HG03354 (cell line): Measurements from ENCODE around the gene SOX11.

Source experiments
- ATAC-seq: cut with Tn5 transposase; IDR thresholded peaks from one replicate; pipeline ENCODE4 v1.9.1; 2021; ENCODE audit warnings: mild to moderate bottlenecking; ENCODE audit not compliant: unreplicated experiment, poor library complexity, severe bottlenecking

The SOX11 gene

DNA sequence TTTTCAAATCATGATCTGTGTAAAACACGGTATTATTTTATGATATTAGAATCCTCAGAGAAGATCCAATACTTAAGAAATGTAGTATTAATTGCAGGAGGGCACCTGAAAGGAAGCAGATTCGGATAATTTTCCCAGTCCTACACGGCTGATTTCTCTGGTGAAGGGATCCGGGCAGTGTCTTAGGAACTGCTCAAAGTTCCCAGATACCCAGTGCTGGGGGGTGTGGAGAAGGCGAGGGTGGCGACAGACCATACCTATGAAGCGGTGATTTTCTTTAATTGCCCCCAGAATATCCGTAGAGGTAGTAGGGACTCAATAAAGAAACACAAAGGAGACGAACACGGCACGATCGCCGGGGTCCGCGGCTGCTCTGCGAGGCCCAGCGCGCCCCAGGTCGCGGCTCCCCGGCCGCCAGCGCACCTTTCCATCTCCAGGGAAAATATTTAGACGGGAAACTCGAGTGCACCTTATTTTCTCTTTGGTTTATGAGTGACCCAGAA lies 1.4 kb upstream of the SOX11 start:
- ATAC-seq, result no peak

DNA sequence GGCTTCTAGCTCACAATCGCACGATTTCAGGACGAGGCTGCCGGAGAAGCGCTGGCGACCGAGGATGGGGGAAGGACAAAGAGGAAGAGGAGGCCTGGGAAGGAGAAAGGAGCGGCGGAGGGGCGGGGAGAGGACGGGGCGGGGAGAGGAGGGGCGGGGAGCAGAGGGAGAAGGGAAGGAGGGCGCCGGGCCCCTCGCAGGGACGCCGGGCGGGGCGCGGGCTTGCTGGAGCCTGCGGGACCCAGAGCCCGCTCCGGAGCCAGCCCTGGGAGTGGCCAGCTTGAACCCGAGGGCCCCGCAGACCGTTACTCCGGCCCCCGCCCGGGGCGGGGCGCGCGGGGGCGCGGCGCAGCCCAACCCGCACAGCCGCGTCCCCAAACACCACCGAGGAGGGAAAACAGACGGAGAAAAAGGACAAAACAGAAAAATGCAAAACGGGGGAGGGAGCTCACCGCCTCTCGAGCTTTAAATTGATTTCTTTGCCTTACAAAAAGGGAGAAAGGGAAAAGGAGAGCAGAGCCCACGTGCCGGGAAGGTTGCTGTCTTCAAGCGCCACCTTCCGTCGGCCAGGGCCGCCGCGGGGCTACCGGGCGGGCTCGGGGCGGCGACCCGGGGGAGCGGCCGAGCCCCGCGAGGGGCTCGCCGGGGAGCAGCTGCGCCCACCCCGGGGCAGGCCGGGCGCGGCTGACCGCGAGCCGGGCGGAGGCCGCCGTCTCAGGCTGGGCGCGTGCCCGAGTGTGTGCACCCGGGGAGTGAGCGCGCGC lies 781 bp upstream of the SOX11 start:
- ATAC-seq, result no peak

DNA sequence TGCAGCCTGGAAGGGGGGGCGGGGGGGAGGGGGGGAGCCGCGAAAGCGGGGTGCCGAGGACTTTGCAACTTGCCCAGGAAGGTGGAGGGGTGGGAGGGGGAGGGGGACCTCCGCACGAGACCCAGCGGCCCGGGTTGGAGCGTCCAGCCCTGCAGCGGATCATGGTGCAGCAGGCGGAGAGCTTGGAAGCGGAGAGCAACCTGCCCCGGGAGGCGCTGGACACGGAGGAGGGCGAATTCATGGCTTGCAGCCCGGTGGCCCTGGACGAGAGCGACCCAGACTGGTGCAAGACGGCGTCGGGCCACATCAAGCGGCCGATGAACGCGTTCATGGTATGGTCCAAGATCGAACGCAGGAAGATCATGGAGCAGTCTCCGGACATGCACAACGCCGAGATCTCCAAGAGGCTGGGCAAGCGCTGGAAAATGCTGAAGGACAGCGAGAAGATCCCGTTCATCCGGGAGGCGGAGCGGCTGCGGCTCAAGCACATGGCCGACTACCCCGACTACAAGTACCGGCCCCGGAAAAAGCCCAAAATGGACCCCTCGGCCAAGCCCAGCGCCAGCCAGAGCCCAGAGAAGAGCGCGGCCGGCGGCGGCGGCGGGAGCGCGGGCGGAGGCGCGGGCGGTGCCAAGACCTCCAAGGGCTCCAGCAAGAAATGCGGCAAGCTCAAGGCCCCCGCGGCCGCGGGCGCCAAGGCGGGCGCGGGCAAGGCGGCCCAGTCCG lies 540 bp downstream of the SOX11 start:
- ATAC-seq, result no peak

DNA sequence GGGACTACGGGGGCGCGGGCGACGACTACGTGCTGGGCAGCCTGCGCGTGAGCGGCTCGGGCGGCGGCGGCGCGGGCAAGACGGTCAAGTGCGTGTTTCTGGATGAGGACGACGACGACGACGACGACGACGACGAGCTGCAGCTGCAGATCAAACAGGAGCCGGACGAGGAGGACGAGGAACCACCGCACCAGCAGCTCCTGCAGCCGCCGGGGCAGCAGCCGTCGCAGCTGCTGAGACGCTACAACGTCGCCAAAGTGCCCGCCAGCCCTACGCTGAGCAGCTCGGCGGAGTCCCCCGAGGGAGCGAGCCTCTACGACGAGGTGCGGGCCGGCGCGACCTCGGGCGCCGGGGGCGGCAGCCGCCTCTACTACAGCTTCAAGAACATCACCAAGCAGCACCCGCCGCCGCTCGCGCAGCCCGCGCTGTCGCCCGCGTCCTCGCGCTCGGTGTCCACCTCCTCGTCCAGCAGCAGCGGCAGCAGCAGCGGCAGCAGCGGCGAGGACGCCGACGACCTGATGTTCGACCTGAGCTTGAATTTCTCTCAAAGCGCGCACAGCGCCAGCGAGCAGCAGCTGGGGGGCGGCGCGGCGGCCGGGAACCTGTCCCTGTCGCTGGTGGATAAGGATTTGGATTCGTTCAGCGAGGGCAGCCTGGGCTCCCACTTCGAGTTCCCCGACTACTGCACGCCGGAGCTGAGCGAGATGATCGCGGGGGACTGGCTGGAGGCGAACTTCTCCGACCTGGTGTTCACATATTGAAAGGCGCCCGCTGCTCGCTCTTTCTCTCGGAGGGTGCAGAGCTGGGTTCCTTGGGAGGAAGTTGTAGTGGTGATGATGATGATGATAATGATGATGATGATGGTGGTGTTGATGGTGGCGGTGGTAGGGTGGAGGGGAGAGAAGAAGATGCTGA lies 1.4 kb downstream of the SOX11 start:
- ATAC-seq, result no peak

DNA sequence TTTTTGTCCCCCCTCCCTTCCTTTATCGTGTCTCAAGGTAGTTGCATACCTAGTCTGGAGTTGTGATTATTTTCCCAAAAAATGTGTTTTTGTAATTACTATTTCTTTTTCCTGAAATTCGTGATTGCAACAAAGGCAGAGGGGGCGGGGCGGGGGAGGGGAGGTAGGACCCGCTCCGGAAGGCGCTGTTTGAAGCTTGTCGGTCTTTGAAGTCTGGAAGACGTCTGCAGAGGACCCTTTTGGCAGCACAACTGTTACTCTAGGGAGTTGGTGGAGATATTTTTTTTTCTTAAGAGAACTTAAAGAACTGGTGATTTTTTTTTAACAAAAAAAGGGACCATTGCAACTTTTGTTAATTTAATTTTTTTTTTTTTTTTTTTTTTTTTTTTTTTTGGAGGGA lies 2.1 kb downstream of the SOX11 start:
- ATAC-seq, result no peak

DNA sequence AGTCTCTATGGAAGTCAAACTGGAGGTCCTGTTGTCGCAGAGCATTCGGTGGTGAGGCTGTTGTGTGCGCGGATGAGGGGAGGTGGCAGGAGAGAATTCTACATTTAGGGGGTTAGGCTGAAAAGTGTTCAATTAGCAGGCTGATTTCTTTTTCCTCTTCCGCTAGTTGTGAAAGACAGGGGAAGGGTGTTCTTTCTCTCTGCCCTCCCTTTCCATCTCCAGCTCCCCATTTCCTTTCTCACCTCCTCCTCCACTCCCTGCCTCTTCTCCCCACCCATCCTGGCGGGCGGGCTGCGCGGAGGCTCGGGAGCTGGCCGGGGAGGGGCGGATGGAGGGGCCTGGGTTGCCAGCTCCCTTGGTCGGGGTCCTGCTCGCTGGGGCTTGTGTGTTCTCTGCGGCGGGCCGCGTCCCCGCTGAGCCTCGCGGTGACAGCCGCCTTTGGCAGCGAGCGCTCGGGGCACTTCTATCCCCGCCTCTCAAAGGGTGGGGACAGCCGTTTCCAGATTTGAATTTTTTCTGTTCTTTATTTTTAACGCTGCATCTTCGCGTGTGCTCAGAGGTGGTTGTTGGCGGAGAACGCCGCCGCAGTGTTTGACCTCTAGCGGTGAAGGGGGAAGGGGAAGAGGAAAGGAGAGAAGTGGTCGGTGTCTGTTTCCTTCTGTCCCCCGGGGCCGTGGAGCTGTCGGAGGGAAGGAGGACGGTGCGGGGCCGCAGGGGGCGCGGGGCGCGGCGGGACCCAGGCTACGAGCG lies 3.6 kb downstream of the SOX11 start:
- no peak for ATAC-seq

DNA sequence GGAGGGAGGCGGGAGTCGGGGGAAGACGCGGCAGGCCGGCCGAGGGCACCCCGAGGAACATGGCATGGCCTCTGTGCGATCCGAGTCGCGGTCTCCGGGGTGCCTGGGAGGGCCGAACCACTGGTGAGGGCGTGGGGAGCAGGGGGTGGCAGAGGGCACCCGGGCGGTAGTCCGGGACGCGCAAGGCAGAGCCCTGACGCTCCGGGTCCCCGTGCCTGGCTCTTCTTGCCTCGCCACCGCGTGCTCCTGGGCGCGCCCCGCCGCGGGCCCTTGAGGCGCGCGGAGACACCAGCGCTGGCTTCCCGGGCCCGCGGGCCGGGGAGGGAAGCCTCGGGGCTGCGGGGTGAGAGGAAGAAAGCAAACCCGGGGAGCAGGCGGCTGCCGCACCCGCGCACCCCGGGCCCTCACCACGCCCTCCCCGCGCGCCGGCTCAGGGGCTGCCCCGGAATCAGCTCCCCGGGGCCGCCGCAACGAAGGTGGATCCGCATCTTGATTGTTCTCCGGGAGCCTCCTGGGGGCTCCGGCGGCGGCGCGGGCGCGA lies 4.3 kb downstream of the SOX11 start:
- no peak for ATAC-seq

DNA sequence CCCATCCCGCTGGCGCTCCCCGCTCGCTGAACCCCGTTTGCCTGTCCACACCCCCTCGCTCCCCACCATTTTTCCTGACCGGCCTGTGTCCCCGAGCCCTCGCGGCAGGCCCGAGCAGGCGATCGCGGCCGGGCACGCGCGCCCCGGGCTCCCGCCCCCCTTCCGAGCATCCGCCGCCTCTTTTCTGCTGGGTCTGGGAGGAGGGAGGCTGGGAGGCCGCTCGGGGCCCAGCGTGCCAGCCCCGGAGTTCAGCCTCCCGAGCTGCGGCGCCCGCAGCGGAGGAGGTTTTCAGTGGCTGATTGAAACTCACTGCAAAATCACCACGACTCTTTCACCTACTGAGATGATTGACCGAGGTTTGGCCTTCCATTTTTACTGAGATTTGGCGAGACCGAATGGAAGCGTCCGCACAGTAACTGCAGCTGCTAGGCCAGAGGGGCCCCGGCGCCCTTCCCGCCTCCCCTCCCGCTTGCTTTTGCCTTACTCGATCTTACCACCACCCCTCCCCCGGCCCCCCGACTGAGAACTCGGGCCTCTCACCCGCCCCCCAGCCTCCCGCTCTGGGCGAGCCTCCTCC lies 4.8 kb downstream of the SOX11 start:
- no peak for ATAC-seq

DNA sequence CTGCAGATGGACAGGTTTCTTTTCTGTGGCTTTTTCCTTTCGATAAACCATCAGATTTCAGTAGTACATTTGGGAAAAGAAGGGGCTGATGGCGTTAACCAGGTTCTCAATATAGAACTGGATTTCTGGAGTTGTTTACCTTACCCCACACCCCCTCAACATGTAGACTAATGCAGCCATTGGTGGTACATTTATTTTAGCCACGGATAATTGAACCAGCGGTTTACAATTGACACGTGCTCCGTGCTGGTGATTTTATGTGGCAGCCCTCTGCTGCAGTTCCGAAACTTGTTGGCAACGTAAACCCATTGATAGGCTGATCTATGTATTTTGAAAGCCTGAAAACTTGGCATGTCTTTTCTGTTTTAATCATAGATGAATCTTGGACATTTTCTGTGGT lies 5.4 kb downstream of the SOX11 start:
- no peak for ATAC-seq

DNA sequence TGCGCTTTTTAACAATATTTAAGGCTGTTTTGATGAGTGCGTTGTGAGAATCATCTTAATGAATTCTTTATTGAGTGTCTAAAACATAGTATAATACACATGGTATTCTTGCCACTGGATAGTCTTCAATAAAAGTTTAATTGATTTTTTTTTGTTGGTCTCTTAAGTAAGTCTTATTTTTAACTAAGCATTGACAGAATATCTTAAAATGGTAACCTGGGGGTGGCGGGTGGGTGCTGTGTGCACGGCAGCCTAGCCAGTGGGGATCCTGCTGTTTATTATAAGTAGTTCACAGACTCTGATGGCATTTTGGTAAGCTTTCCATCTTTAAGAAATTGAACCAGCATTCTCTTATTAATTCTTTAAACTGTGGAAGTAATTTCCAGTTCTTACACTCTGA lies 6.0 kb downstream of the SOX11 start:
- no peak for ATAC-seq

DNA sequence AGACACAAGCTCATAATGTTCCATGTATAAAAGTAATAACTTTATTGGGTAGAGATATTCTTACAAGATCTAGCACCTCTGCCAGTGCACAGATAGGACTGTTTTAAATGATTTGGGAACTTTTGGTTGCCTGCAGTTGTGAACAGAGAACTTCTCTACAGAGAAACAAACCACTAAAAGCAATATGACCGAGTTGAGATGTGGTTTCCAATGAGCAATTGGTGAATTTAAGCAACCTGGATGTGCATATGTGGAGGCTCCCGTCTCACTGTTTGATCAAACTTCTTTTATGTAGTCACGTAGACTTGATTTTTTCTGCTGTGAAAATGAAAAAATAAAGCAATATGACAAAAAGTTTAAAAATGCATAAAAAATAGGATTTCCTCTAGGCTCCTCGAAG lies 7.8 kb downstream of the SOX11 start:
- no peak for ATAC-seq

DNA sequence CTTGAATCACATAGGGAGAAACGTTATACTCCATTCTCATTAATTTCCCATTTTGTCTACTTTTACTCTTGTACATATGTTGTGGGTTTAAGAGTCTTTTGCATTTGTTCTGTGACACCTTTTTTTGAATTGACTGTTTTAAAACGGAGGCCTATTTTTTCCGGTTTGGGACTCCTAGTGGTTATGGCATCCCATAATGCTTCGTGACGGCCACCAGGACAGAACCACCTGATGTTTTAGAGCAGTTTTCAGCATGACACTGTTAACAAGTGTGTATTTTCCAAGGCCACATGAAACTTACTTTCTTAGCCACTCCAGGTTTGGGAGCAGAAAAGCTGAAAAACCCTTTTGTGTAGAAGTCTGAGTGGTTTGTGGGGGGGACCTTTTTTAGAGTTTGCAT lies 8.4 kb downstream of the SOX11 start:
- no peak for ATAC-seq

DNA sequence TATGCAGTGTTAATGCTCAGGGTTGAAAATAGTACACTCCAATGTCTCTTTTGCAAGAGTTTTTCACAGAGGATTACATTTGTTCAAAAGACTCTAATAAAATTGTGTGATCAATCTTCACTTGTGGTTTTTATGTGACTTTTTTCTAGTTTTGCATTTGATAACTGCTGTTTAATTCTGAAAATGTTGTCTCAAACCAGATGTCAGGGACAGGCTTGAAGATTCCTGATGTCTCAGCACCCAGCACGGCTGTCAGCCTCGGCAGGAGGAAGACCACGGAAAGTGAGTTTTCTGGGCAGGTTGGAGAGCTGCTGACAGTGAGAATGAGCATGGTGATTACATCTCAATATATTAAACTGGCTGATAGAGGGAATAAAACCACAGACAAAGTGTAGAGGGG lies 9.1 kb downstream of the SOX11 start:
- ATAC-seq, result no peak

DNA sequence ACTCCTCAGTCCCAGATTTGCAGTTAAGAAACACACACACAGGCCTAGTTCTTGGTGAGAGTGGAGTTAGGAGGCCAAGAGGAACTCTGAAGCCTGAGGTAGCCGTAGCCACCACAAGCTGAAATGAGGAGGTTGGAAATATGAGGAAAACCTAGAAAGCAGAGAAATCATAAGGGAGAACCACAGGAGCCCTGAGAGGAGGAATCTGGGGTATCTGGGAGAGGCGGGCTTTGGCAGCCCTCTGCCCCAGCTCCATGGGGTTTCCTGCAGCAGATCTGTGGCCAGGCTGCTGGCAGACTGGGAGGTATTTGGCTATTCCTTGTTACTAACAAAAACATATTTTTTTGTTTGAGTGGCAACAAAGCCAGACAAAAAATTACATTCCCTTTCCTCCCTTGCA lies 11.0 kb downstream of the SOX11 start:
- no peak for ATAC-seq

DNA sequence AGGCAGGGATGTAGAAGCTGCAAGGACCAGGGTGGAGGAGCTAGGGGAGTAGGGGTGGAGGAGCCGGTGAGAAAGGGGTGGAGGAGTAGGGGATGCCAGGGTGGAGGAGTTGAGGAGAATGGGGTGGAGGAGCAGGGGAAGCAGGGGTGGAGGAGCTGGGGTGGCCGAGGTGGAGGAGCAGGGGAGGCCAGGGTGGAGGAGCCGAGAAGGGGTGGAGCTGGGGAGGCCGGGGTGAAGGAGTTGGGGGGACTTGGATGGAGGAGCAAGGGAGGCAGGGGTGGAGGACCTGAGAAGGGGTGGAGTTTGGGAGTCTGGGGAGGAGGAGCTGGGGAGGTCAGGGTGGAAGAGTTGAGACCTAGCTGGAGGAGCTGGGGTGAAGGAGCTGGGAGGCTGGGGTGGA lies 13.3 kb downstream of the SOX11 start:
- ATAC-seq, result no peak

DNA sequence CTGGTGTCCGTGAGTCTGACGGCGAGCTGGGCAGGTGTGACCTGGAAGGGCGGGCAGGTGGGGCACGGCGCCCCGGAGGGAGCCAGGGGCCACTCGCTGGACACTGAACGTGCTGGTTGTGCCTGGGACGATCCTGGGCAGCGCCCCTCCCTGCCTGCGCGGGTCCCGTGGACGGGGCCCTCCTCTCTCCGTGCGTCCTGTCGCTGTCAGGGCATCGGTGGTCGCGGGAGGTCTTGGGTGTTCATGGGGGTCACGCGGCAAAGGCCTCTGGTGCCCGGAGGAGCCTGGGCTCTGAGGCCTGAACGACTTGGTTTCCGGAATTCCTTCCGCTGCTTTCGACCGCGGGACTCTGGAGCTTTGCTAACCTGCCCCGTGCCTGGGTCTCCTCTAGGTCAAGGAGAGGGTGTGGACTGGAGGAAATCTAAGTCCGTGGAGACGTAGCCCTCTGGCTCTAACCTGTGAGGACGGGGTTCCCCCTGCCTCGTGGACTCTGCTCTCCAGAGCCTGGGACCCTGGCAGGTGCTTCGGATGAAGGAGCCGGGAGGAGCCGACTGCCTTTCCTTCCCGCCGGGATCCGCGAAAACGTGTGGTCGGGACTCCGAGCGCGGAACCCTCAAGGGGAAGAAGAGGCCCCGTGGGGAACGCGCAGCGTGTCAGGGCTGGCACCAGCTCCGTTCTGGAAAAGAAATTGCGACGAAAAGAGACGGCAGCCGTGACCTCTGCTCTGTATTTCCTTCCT lies 14.7 kb downstream of the SOX11 start:
- no peak for ATAC-seq

DNA sequence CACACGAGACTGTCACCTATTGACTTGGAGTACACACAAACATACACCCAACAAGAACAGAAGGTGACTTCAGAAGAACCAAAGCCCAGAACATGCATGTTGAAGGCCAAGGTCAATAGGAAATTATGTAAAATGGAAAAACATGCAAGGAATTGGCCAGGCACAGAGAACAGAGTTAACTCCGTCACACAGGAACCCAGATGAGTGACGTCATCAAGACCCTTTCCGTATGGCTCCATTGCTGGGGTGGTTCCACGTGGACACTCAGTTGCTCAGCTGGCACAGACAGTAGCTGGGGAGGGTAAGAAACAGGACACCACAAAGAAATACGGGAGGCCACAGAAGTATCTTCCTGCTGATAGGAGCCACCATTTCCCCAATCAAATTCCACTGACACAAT lies 18.4 kb downstream of the SOX11 start:
- ATAC-seq, result no peak

DNA sequence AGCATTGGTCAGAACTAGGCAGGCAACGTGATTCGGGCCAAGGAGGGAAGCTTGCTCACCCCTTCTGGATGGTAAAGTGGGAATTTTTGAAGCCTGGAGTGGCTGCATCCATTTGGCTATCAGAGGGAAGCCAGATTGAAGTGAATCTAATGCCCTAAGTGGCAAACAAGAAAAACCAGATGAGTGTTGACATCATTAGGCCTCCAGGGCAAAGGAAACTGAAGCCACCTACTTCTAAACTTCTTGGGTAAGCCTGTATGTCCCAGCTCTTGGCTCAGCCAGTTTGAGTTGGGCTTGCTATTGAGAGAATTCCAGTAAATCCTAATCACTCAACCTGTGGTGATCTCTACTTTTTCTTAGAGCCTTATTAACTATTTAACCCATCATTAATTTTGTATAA lies 20.9 kb downstream of the SOX11 start:
- ATAC-seq, result no peak
